K562 (cell line): Measurements from ENCODE around the gene TMEM176B. TPM values are rescaled to one million over a fixed set of nuclear protein-coding genes. Genes with fewer than 3 reads are reported as not detected.
A peak's percentile ranks its signal among the peaks of the same experiment; 100 is the strongest.

ENCODE experiments used
- ARID1B ChIP-seq: fragments of 450-650 bp; IDR thresholded peaks from 2 replicates; pipeline ENCODE4 v1.6.1; 2016; ENCODE audit warnings: antibody characterized with exemption, mild to moderate bottlenecking, inconsistent platforms
- FOXK1 ChIP-seq: sonication (generic); formaldehyde crosslinking; IDR thresholded peaks from 2 replicates; pipeline ENCODE4 v1.8.0; 2022; ENCODE audit warnings: missing genetic modification reagents, mild to moderate bottlenecking, borderline replicate concordance
- HDAC3 ChIP-seq: fragments of 450-650 bp; IDR thresholded peaks from 2 replicates; pipeline ENCODE4 v1.6.1; 2018; ENCODE audit warnings: borderline replicate concordance, mild to moderate bottlenecking, moderate library complexity; ENCODE audit not compliant: partially characterized antibody
- KLF6 ChIP-seq: fragments of 250-450 bp; sonication (Bioruptor Pico); IDR thresholded peaks from 2 replicates; pipeline ENCODE4 v1.4.0; 2020; ENCODE audit warnings: mild to moderate bottlenecking, moderate library complexity, borderline replicate concordance
- MED1 ChIP-seq: sonication (generic); formaldehyde crosslinking; IDR thresholded peaks from 2 replicates; pipeline ENCODE4 v1.8.1; 2023; ENCODE audit warnings: missing genetic modification reagents, borderline replicate concordance
- PML ChIP-seq: IDR thresholded peaks from 2 replicates; pipeline ENCODE4 v1.6.1; 2012; ENCODE audit warnings: low read length, inconsistent platforms
- SREBF2 ChIP-seq: sonication (generic); formaldehyde crosslinking; IDR thresholded peaks from 2 replicates; pipeline ENCODE4 v1.4.0; 2020; ENCODE audit warnings: mild to moderate bottlenecking, missing genetic modification reagents
- ZNF217 ChIP-seq: sonication (generic); formaldehyde crosslinking; IDR thresholded peaks from 2 replicates; pipeline ENCODE4 v1.8.0; 2022; ENCODE audit warnings: mild to moderate bottlenecking, missing genetic modification reagents
- polyA plus RNA-seq, 8 experiments: library from polyadenylated mRNA; depleted of rRNA in 4 of 8; stranded (reverse) in 5 of 8; unstranded in 3 of 8; fragments of >200 nt; fragmentation: Nextera tagmentation in 2 of 8; fragmentation: Illumina TruSeq in 1 of 8; extraction: Ambion mirVana in 2 of 8; extraction: Trizol in 1 of 8; gene quantifications; 2 replicates each; pipeline versions ENCODE4 v1.2.1 to v1.2.3, GENCODE V29; 2011 to 2014; ENCODE audit warnings: inconsistent platforms in 1 of 8, missing spikeins in 1 of 8
- total RNA-seq, 7 experiments: library from RNA; depleted of rRNA in 6 of 7; stranded (reverse); fragments of >200 nt in 6 of 7; fragmentation: Illumina TruSeq in 2 of 7; extraction: Trizol in 2 of 7; gene quantifications; 2 replicates each; pipeline versions ENCODE4 v1.2.1 to v1.2.3, GENCODE V29; 2011 to 2021; ENCODE audit warnings: low replicate concordance in 1 of 7
- TF ChIP-seq, protein P1 (sequence below): sonication (generic); formaldehyde crosslinking; IDR thresholded peaks from 2 replicates; pipeline ENCODE4 v1.8.1; 2023; ENCODE audit warnings: mild to moderate bottlenecking, missing genetic modification reagents
- TF ChIP-seq, protein P2 (sequence below): sonication (generic); formaldehyde crosslinking; IDR thresholded peaks from 2 replicates; pipeline ENCODE4 v1.8.0; 2022; ENCODE audit warnings: missing genetic modification reagents, mild to moderate bottlenecking, borderline replicate concordance
- TF ChIP-seq, protein P3 (sequence below): sonication (generic); formaldehyde crosslinking; IDR thresholded peaks from 2 replicates; pipeline ENCODE4 v1.4.0; 2020; ENCODE audit warnings: mild to moderate bottlenecking, missing genetic modification reagents
- TF ChIP-seq, protein P4 (sequence below): fragments of 450-650 bp; IDR thresholded peaks from 2 replicates; pipeline ENCODE4 v1.7.1; 2018; ENCODE audit warnings: mild to moderate bottlenecking, low read depth; ENCODE audit not compliant: partially characterized antibody
- TF ChIP-seq, protein P5 (sequence below): IDR thresholded peaks from 2 replicates; pipeline ENCODE4 v1.6.1; 2011; ENCODE audit warnings: borderline replicate concordance, low read depth, mild to moderate bottlenecking, moderate library complexity, low read length; ENCODE audit not compliant: insufficient read depth, poor library complexity, severe bottlenecking

The TMEM176B gene
- total and polyA plus RNA-seq, 9 of the 15 experiments (the other 6 are each of a cell fraction or from before 2014, with no cell fraction given), result 0.19 to 0.60 TPM; not detected in 7

DNA sequence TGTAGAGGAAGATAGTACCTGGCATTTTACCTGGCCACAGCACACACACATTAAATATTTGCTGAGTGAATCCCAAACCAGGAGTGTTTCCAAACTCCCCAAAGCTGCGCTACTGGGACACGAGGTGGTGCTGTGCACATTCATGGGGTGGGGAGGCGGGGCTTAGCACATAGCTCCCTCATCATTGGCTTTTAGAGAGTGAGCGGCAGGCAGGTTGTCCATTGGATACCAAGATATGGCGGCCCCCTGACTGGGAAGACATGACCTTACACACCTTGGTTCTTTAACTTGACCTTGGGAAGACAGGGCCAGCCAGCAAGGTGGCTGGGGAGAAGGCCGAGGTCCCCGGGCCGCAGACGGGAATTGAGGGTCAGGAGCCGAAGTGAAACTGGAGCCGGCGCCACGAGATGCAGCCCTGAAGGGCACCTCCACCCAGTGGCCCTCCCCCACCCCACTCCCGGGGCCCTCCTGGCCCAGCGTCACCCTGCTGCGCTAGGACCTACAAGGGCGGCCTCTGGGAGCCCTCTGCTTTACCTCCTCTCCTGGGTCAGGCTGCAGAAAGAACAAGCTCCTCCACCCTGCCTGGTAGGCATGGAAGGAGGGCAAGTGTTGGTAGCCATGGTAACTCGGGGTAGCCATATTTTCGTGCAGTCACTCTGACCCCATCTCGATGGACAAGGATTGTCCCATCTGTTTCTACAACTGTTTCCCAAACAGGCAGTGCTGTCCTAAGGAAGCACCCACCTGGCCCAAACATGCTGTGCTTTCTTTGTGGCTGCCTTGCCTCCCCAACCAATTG lies 24.4 kb upstream of the TMEM176B start (continued):
- TF ChIP-seq KLF6, result no peak
- TF ChIP-seq, protein P1, sequence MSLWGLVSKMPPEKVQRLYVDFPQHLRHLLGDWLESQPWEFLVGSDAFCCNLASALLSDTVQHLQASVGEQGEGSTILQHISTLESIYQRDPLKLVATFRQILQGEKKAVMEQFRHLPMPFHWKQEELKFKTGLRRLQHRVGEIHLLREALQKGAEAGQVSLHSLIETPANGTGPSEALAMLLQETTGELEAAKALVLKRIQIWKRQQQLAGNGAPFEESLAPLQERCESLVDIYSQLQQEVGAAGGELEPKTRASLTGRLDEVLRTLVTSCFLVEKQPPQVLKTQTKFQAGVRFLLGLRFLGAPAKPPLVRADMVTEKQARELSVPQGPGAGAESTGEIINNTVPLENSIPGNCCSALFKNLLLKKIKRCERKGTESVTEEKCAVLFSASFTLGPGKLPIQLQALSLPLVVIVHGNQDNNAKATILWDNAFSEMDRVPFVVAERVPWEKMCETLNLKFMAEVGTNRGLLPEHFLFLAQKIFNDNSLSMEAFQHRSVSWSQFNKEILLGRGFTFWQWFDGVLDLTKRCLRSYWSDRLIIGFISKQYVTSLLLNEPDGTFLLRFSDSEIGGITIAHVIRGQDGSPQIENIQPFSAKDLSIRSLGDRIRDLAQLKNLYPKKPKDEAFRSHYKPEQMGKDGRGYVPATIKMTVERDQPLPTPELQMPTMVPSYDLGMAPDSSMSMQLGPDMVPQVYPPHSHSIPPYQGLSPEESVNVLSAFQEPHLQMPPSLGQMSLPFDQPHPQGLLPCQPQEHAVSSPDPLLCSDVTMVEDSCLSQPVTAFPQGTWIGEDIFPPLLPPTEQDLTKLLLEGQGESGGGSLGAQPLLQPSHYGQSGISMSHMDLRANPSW, result no peak
- no peak for TF ChIP-seq ZNF217
- TF ChIP-seq, protein P2, sequence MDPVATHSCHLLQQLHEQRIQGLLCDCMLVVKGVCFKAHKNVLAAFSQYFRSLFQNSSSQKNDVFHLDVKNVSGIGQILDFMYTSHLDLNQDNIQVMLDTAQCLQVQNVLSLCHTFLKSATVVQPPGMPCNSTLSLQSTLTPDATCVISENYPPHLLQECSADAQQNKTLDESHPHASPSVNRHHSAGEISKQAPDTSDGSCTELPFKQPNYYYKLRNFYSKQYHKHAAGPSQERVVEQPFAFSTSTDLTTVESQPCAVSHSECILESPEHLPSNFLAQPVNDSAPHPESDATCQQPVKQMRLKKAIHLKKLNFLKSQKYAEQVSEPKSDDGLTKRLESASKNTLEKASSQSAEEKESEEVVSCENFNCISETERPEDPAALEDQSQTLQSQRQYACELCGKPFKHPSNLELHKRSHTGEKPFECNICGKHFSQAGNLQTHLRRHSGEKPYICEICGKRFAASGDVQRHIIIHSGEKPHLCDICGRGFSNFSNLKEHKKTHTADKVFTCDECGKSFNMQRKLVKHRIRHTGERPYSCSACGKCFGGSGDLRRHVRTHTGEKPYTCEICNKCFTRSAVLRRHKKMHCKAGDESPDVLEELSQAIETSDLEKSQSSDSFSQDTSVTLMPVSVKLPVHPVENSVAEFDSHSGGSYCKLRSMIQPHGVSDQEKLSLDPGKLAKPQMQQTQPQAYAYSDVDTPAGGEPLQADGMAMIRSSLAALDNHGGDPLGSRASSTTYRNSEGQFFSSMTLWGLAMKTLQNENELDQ (CRISPR knock-in tag), result no peak
- TF ChIP-seq HDAC3, result no peak
- no peak for TF ChIP-seq ARID1B
- TF ChIP-seq MED1 (CRISPR knock-in tag), result no peak
- TF ChIP-seq SREBF2, result no peak
- TF ChIP-seq, protein P3, sequence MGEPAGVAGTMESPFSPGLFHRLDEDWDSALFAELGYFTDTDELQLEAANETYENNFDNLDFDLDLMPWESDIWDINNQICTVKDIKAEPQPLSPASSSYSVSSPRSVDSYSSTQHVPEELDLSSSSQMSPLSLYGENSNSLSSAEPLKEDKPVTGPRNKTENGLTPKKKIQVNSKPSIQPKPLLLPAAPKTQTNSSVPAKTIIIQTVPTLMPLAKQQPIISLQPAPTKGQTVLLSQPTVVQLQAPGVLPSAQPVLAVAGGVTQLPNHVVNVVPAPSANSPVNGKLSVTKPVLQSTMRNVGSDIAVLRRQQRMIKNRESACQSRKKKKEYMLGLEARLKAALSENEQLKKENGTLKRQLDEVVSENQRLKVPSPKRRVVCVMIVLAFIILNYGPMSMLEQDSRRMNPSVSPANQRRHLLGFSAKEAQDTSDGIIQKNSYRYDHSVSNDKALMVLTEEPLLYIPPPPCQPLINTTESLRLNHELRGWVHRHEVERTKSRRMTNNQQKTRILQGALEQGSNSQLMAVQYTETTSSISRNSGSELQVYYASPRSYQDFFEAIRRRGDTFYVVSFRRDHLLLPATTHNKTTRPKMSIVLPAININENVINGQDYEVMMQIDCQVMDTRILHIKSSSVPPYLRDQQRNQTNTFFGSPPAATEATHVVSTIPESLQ (CRISPR knock-in tag), result no peak
- TF ChIP-seq, protein P4, sequence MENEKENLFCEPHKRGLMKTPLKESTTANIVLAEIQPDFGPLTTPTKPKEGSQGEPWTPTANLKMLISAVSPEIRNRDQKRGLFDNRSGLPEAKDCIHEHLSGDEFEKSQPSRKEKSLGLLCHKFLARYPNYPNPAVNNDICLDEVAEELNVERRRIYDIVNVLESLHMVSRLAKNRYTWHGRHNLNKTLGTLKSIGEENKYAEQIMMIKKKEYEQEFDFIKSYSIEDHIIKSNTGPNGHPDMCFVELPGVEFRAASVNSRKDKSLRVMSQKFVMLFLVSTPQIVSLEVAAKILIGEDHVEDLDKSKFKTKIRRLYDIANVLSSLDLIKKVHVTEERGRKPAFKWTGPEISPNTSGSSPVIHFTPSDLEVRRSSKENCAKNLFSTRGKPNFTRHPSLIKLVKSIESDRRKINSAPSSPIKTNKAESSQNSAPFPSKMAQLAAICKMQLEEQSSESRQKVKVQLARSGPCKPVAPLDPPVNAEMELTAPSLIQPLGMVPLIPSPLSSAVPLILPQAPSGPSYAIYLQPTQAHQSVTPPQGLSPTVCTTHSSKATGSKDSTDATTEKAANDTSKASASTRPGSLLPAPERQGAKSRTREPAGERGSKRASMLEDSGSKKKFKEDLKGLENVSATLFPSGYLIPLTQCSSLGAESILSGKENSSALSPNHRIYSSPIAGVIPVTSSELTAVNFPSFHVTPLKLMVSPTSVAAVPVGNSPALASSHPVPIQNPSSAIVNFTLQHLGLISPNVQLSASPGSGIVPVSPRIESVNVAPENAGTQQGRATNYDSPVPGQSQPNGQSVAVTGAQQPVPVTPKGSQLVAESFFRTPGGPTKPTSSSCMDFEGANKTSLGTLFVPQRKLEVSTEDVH, result no peak
- TF ChIP-seq, protein P5, sequence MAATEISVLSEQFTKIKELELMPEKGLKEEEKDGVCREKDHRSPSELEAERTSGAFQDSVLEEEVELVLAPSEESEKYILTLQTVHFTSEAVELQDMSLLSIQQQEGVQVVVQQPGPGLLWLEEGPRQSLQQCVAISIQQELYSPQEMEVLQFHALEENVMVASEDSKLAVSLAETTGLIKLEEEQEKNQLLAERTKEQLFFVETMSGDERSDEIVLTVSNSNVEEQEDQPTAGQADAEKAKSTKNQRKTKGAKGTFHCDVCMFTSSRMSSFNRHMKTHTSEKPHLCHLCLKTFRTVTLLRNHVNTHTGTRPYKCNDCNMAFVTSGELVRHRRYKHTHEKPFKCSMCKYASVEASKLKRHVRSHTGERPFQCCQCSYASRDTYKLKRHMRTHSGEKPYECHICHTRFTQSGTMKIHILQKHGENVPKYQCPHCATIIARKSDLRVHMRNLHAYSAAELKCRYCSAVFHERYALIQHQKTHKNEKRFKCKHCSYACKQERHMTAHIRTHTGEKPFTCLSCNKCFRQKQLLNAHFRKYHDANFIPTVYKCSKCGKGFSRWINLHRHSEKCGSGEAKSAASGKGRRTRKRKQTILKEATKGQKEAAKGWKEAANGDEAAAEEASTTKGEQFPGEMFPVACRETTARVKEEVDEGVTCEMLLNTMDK, result peak; percentile 90
- no peak for TF ChIP-seq PML
- no peak for TF ChIP-seq FOXK1
